Hematopoietic multipotent progenitor cell treated with erythropoietin and hydrocortisone succinate and interleukin-3 and kit ligand, for 4 days (in vitro differentiated cells): ENCODE results near the gene WWOX.
A peak's percentile ranks its signal among the peaks of the same experiment; 100 is the strongest.

ENCODE experiments used
- DNase-seq: peaks from one replicate; pipeline ENCODE4 v3.0.0-alpha.2; 2015

Gene WWOX

GRCh38 chr16:79134300-79134699, 1034.8 kb downstream of the WWOX start:
- no peak for DNase-seq

- DNase-seq = no peak
Observed at GRCh38 chr16:79136955-79137354, 1037.5 kb downstream of the WWOX start.

- no peak for DNase-seq
Observed at GRCh38 chr16:79137426-79137939, 1038.0 kb downstream of the WWOX start.

GRCh38 chr16:79139799-79140198, 1040.3 kb downstream of the WWOX start:
- no peak for DNase-seq

- DNase-seq = no peak
Observed at GRCh38 chr16:79143026-79143425, 1043.6 kb downstream of the WWOX start.

- no peak for DNase-seq
Observed at GRCh38 chr16:79150151-79150550, 1050.7 kb downstream of the WWOX start.

GRCh38 chr16:79150632-79151310, 1051.3 kb downstream of the WWOX start:
- no peak for DNase-seq

GRCh38 chr16:79154086-79154485, 1054.6 kb downstream of the WWOX start:
- DNase-seq = no peak

- DNase-seq = no peak
Observed at GRCh38 chr16:79155471-79155870, 1056.0 kb downstream of the WWOX start.

GRCh38 chr16:79155904-79156303, 1056.5 kb downstream of the WWOX start:
- no peak for DNase-seq

GRCh38 chr16:79156761-79157160, 1057.3 kb downstream of the WWOX start:
- DNase-seq = no peak

- DNase-seq = no peak
Observed at GRCh38 chr16:79158337-79158736, 1058.9 kb downstream of the WWOX start.

- no peak for DNase-seq
Observed at GRCh38 chr16:79159261-79160049, 1060.0 kb downstream of the WWOX start.

GRCh38 chr16:79162977-79163376, 1063.5 kb downstream of the WWOX start:
- no peak for DNase-seq

GRCh38 chr16:79163691-79164387, 1064.4 kb downstream of the WWOX start:
- peak; percentile 70 for DNase-seq

- DNase-seq = peak; percentile 21
Observed at GRCh38 chr16:79164388-79164995, 1065.0 kb downstream of the WWOX start.

- no peak for DNase-seq
Observed at GRCh38 chr16:79165079-79165478, 1065.6 kb downstream of the WWOX start.

GRCh38 chr16:79165506-79165905, 1066.1 kb downstream of the WWOX start:
- no peak for DNase-seq

GRCh38 chr16:79167893-79168292, 1068.4 kb downstream of the WWOX start:
- no peak for DNase-seq

GRCh38 chr16:79168321-79168720, 1068.9 kb downstream of the WWOX start:
- DNase-seq = no peak

- DNase-seq = peak; percentile 47
Observed at GRCh38 chr16:79169239-79169638, 1069.8 kb downstream of the WWOX start.

GRCh38 chr16:79170555-79171246, 1071.2 kb downstream of the WWOX start:
- DNase-seq = no peak

GRCh38 chr16:79171504-79171903, 1072.0 kb downstream of the WWOX start:
- no peak for DNase-seq
